GM12878 (cell line): ENCODE measurements around the gene CKAP2. TPM values are rescaled to one million over a fixed set of nuclear protein-coding genes. Genes with fewer than 3 reads are reported as not detected.

ENCODE experiments used
- ATAC-seq: fragments of 200-7000 bp; cut with Tn5 transposase; 3 replicates; pipeline ENCODE4 v1.9.1; 2020; ENCODE audit warnings: mild to moderate bottlenecking, moderate library complexity
- BruUV-seq: library from RNA; stranded (reverse); fragments of 400-500 nt; replicated peaks from 2 replicates; lab custom pipeline; 2021; lab: Mats Ljungman, UMichigan
- CTCF ChIA-PET: fragments of 300-600 bp; sonication (Branson Sonifier 250); formaldehyde crosslinking; extraction: SDS; loops from one replicate; lab custom pipeline; 2021; ENCODE audit warnings: inconsistent platforms; lab: Yijun Ruan, JAX
- POLR2A ChIA-PET: fragments of 350-600 bp; formaldehyde crosslinking; extraction: SDS; loops from one replicate; lab custom pipeline; 2021; ENCODE audit warnings: inconsistent platforms; lab: Charles Lee
- RAD21 ChIA-PET: fragments of 300-600 bp; sonication (Branson Sonifier 250); formaldehyde crosslinking; loops from one replicate; lab custom pipeline; 2023; ENCODE audit warnings: antibody characterized with exemption; ENCODE audit not compliant: unreplicated experiment; lab: Charles Lee
- SMC1A ChIA-PET: fragments of 300-600 bp; sonication (Branson Sonifier 250); formaldehyde crosslinking; loops from one replicate; lab custom pipeline; 2023; ENCODE audit not compliant: unreplicated experiment, uncharacterized antibody; lab: Charles Lee
- DNase-seq: peaks from one replicate; pipeline ENCODE4 v3.0.0-alpha.2; 2011; ENCODE audit warnings: low read depth, low spot score
- FAIRE-seq: peaks from 3 replicates; lab custom pipeline; 2011; peaks lifted over from hg19 to GRCh38; lab: Jason Lieb, UNC
- H2AFZ ChIP-seq: 2 replicates; pipeline ENCODE4 v1.6.0; 2011; ENCODE audit warnings: low read depth, low read length, control low read depth; ENCODE audit not compliant: control insufficient read depth
- H3K27ac ChIP-seq: 2 replicates; pipeline ENCODE4 v1.5.1; 2011; ENCODE audit warnings: control low read depth; ENCODE audit not compliant: control insufficient read depth, insufficient read depth
- H3K27me3 ChIP-seq, 2 experiments: replicated peaks in 1 of 2; 2 replicates each; pipeline versions ENCODE4 v1.6.0 to v1.6.1; 2011; ENCODE audit warnings: low read length in 1 of 2; ENCODE audit not compliant: control insufficient read depth in 2 of 2, insufficient read depth in 2 of 2
- H3K36me3 ChIP-seq, 2 experiments: 2 replicates each; pipeline ENCODE4 v1.5.1; 2011; ENCODE audit warnings: low read length in 1 of 2; ENCODE audit not compliant: control insufficient read depth in 2 of 2, insufficient read depth in 2 of 2
- H3K4me1 ChIP-seq: 2 replicates; pipeline ENCODE4 v1.6.1; 2011; ENCODE audit warnings: mild to moderate bottlenecking, low read length, moderate library complexity, mixed read lengths; ENCODE audit not compliant: control insufficient read depth, insufficient read depth
- H3K4me2 ChIP-seq: 2 replicates; pipeline ENCODE4 v1.6.0; 2011; ENCODE audit warnings: control low read depth; ENCODE audit not compliant: control insufficient read depth, insufficient read depth
- H3K4me3 ChIP-seq: fragments of 200-600 bp; sonication (generic); 2 replicates; pipeline ENCODE4 v1.5.1; 2016
- H3K79me2 ChIP-seq: 2 replicates; pipeline ENCODE4 v1.6.0; 2011; ENCODE audit warnings: low read length; ENCODE audit not compliant: control insufficient read depth, insufficient read depth
- H3K9ac ChIP-seq: 2 replicates; pipeline ENCODE4 v1.8.0; 2011; ENCODE audit warnings: low read length, control low read depth, mixed read lengths; ENCODE audit not compliant: control insufficient read depth, insufficient read depth
- H3K9me3 ChIP-seq: replicated peaks from 3 replicates; pipeline ENCODE4 v1.5.1; 2011; ENCODE audit warnings: mild to moderate bottlenecking, low read length; ENCODE audit not compliant: control insufficient read depth, insufficient read depth
- H4K20me1 ChIP-seq: 2 replicates; pipeline ENCODE4 v1.6.0; 2011; ENCODE audit not compliant: control insufficient read depth, insufficient read depth
- ASH2L ChIP-seq: fragments of 300-600, 200-600 bp; sonication (generic); IDR thresholded peaks from 2 replicates; pipeline ENCODE4 v1.6.1; 2017; ENCODE audit warnings: low read depth, mild to moderate bottlenecking, borderline replicate concordance
- CBX3 ChIP-seq: fragments of 200-600 bp; sonication (generic); IDR thresholded peaks from 2 replicates; pipeline ENCODE4 v1.6.1; 2016; ENCODE audit warnings: low read depth, borderline replicate concordance
- CREM ChIP-seq: IDR thresholded peaks from 2 replicates; pipeline ENCODE4 v1.6.1; 2014; ENCODE audit warnings: antibody characterized with exemption, low read depth
- DPF2 ChIP-seq: fragments of 450-650 bp; IDR thresholded peaks from 2 replicates; pipeline ENCODE4 v1.6.1; 2017; ENCODE audit warnings: mild to moderate bottlenecking
- EZH2 ChIP-seq: IDR thresholded peaks from 2 replicates; pipeline ENCODE4 v1.6.1; 2012; ENCODE audit warnings: low read depth, mild to moderate bottlenecking, control low read depth, inconsistent platforms, low read length, borderline replicate concordance; ENCODE audit not compliant: control insufficient read depth
- HCFC1 ChIP-seq: fragments of 150-350 bp; IDR thresholded peaks from 2 replicates; pipeline ENCODE4 v1.6.1; 2014; ENCODE audit warnings: low read length
- JUNB ChIP-seq: IDR thresholded peaks from 2 replicates; pipeline ENCODE4 v1.6.1; 2016; ENCODE audit warnings: antibody characterized with exemption, mild to moderate bottlenecking
- KAT2A ChIP-seq: conservative IDR thresholded peaks from 2 replicates; pipeline ENCODE4 v1.6.1; 2011; ENCODE audit warnings: low read depth, low read length; ENCODE audit not compliant: control insufficient read depth
- MTA3 ChIP-seq: IDR thresholded peaks from 2 replicates; pipeline ENCODE4 v1.6.1; 2012; ENCODE audit warnings: low read length, inconsistent platforms, borderline replicate concordance
- MXI1 ChIP-seq: fragments of 150-350 bp; IDR thresholded peaks from 2 replicates; pipeline ENCODE4 v1.6.1; 2011; ENCODE audit warnings: low read depth, mild to moderate bottlenecking, inconsistent platforms, low read length, improper control_type of control experiment
- NRF1 ChIP-seq: conservative IDR thresholded peaks from 2 replicates; pipeline ENCODE4 v1.6.1; 2011; ENCODE audit warnings: mild to moderate bottlenecking, low read depth, low read length, improper control_type of control experiment
- POLR2AphosphoS2 ChIP-seq: IDR thresholded peaks from 2 replicates; pipeline ENCODE4 v1.6.1; 2011; ENCODE audit warnings: low read depth, mild to moderate bottlenecking, low read length, improper control_type of control experiment, moderate library complexity
- SIN3A ChIP-seq: IDR thresholded peaks from 2 replicates; pipeline ENCODE4 v1.6.1; 2012; ENCODE audit warnings: low read depth, low read length, improper control_type of control experiment
- SMAD1 ChIP-seq: fragments of 450-650 bp; IDR thresholded peaks from 2 replicates; pipeline ENCODE4 v1.6.1; 2018; ENCODE audit warnings: mild to moderate bottlenecking, low read depth; ENCODE audit not compliant: partially characterized antibody
- ZNF274 ChIP-seq: IDR thresholded peaks from one replicate; pipeline ENCODE4 v1.8.0; 2011; ENCODE audit not compliant: insufficient read length, insufficient read depth
- ZNF592 ChIP-seq: fragments of 450-650 bp; IDR thresholded peaks from 2 replicates; pipeline ENCODE4 v1.6.1; 2017; ENCODE audit warnings: mild to moderate bottlenecking, moderate library complexity
- WGBS: methylation state at CpG from one replicate; pipeline ENCODE4 v1.1.6; 2016; ENCODE audit warnings: low lambda C conversion rate; ENCODE audit not compliant: insufficient replicate concordance, insufficient coverage; ENCODE audit errors: missing lambda C conversion rate; 5-methylcytosine and 5-hydroxymethylcytosine counted together
- in situ Hi-C: fragments of 300-500 bp; cut with MboI; formaldehyde crosslinking; loops from 9 replicates; pipeline ENCODE4 v1.14.3; 2018; ENCODE audit warnings: mixed read lengths
- intact Hi-C: fragments of 100-400 bp; cut with micrococcal nuclease; formaldehyde crosslinking; loops from one replicate; pipeline ENCODE4 v1.14.2; 2022; ENCODE audit not compliant: unreplicated experiment
- polyA plus RNA-seq, 11 experiments: library from polyadenylated mRNA; depleted of rRNA in 4 of 11; unstranded in 6 of 11; stranded (reverse) in 5 of 11; fragments of >200 nt; fragmentation: Nextera tagmentation in 4 of 11; fragmentation: Illumina TruSeq in 1 of 11; extraction: Ambion mirVana in 4 of 11; extraction: Trizol in 1 of 11; gene quantifications; 1 replicate in 1 of 11; 2 replicates in 10 of 11; pipeline versions ENCODE4 v1.2.1 to v1.2.3, GENCODE V29; 2011 to 2016; ENCODE audit warnings: inconsistent platforms in 2 of 11, missing spikeins in 2 of 11, low read depth in 1 of 11
- total RNA-seq, 4 experiments: library from RNA; depleted of rRNA in 3 of 4; stranded (reverse); fragments of >200 nt in 3 of 4; fragmentation: Illumina TruSeq in 1 of 4; extraction: Trizol in 1 of 4; gene quantifications; 2 replicates each; pipeline versions ENCODE4 v1.2.1 to v1.2.3, GENCODE V29; 2013 to 2021
- TF ChIP-seq, protein P1 (sequence below): IDR thresholded peaks from 2 replicates; pipeline ENCODE4 v1.6.1; 2012; ENCODE audit warnings: low read depth, low read length, improper control_type of control experiment
- TF ChIP-seq, protein P2 (sequence below): IDR thresholded peaks from 2 replicates; pipeline ENCODE4 v1.6.1; 2012; ENCODE audit warnings: low read depth, low read length, improper control_type of control experiment

CKAP2 gene
- total and polyA plus RNA-seq, 10 of the 15 experiments (the other 5 are each of a cell fraction or from before 2014, with no cell fraction given), result 20.9 to 62.3 (median 37.5) TPM

DNA sequence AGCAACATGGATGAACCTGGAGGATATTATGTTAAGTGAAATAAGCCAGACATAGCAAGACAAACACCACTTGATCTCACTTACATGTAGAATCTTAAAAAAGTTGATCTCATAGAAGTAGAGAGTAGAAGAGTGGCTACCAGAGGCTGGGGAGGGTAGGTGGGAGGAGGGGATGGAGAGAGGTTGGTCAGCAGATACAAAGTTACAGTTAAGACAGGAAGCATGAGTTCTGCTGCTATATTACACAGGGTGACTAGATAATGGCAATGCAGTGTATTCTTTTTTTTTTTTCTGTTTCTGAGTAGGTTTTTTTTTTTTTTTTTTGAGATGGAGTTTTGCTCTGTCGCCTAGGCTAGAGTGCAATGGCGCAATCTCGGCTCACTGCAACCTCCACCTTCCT, 34.1 kb upstream of the CKAP2 start:
- H2AFZ ChIP-seq, result no peak overlapping the region
- peaks cover 2 to 9% of the 10 kb centered on the region in 2 experiments for H3K36me3 ChIP-seq
- intact Hi-C loops (no loop called here), in situ Hi-C loops (no loop called here)
- ChIA-PET RAD21 (interaction anchor here (0.7 kb wide), 1 partner anchor 15 kb away, joined by 3 read pairs; no protein-coding TSS in a partner anchor), CTCF (no interaction called here), SMC1A (interaction anchor here (0.7 to 1.1 kb wide), 3 partner anchors 9 to 711 kb away, joined by 3 to 5 read pairs (median 4); no protein-coding TSS in a partner anchor), POLR2A (interaction anchor here (0.7 kb wide), 1 partner anchor 10 kb away, joined by 6 read pairs; no protein-coding TSS in a partner anchor)
- no peaks in the 10 kb centered on the region for H3K4me1 ChIP-seq
- ATAC-seq (no peak), FAIRE-seq (no peak), DNase-seq (no peak)
- H3K4me3 ChIP-seq, result no peak overlapping the region
- TF ChIP-seq HCFC1 (no peak), SIN3A (no peak), POLR2AphosphoS2 (no peak), EZH2 (no peak), CREM (no peak), ZNF592 (no peak), SMAD1 (no peak), CBX3 (no peak), MTA3 (no peak), ASH2L (no peak), ZNF274 (no peak), JUNB (no peak), MXI1 (no peak), DPF2 (no peak), KAT2A (no peak), NRF1 (no peak)
- TF ChIP-seq, protein P1, sequence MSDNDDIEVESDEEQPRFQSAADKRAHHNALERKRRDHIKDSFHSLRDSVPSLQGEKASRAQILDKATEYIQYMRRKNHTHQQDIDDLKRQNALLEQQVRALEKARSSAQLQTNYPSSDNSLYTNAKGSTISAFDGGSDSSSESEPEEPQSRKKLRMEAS, result no peak
- TF ChIP-seq, protein P2, sequence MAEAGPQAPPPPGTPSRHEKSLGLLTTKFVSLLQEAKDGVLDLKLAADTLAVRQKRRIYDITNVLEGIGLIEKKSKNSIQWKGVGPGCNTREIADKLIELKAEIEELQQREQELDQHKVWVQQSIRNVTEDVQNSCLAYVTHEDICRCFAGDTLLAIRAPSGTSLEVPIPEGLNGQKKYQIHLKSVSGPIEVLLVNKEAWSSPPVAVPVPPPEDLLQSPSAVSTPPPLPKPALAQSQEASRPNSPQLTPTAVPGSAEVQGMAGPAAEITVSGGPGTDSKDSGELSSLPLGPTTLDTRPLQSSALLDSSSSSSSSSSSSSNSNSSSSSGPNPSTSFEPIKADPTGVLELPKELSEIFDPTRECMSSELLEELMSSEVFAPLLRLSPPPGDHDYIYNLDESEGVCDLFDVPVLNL, result no peak
- no peaks in the 10 kb centered on the region for H3K9me3 ChIP-seq
- 100% methylated on average over 1 of the region's 3 CpGs for WGBS
- H3K9ac ChIP-seq, result no peak overlapping the region
- H3K79me2 ChIP-seq, result no peaks in the 10 kb centered on the region
- H3K27me3 ChIP-seq, result no peaks in the 10 kb centered on the region
- H3K27ac ChIP-seq, result no peak overlapping the region
- H4K20me1 ChIP-seq, result no peaks in the 10 kb centered on the region
- no peak overlapping the region for H3K4me2 ChIP-seq
- BruUV-seq, result no TSS peak
